Caco-2 (cell line): ENCODE results near the gene ANP32A. TPM values are rescaled to one million over a fixed set of nuclear protein-coding genes. Genes with fewer than 3 reads are reported as not detected.

Experiments used
- BruUV-seq: library from RNA; stranded (reverse); fragments of 400-500 nt; replicated peaks from 2 replicates; lab custom pipeline; 2021; lab: Mats Ljungman, UMichigan
- CTCF ChIA-PET: fragments of 300-600 bp; sonication (Branson Sonifier 250); formaldehyde crosslinking; loops from one replicate; lab custom pipeline; 2022; ENCODE audit warnings: antibody characterized with exemption; lab: Charles Lee
- POLR2A ChIA-PET: fragments of 300-600 bp; sonication (Branson Sonifier 250); formaldehyde crosslinking; loops from one replicate; lab custom pipeline; 2022; ENCODE audit warnings: antibody characterized with exemption; lab: Charles Lee
- DNase-seq, 2 experiments: peaks; one replicate each; pipeline versions ENCODE4 v3.0.0 to v3.0.0-alpha.2; 2020 to 2022
- H3K27me3 ChIP-seq: replicated peaks from 2 replicates; pipeline ENCODE4 v1.6.0; 2011; ENCODE audit warnings: low read length; ENCODE audit not compliant: control insufficient read depth, insufficient read depth
- H3K36me3 ChIP-seq: 2 replicates; pipeline ENCODE4 v1.5.1; 2011; ENCODE audit warnings: low read length; ENCODE audit not compliant: control insufficient read depth, insufficient read depth
- H3K4me1 ChIP-seq: fragments of 250-450 bp; sonication (Bioruptor Pico); 2 replicates; pipeline ENCODE4 v1.5.1; 2020; ENCODE audit warnings: mild to moderate bottlenecking
- H3K4me3 ChIP-seq: 2 replicates; pipeline ENCODE4 v1.5.1; 2011; ENCODE audit warnings: low read depth, mild to moderate bottlenecking, control low read depth, low read length
- H3K9me3 ChIP-seq: fragments of 250-450 bp; sonication (Bioruptor Pico); 2 replicates; pipeline ENCODE4 v1.5.1; 2020; ENCODE audit warnings: mild to moderate bottlenecking, moderate library complexity
- H3K27ac Mint-ChIP-seq: one replicate; pipeline ENCODE4 v1.8.0; 2022; ENCODE audit warnings: mixed read lengths; ENCODE audit not compliant: unreplicated experiment
- H3K27me3 Mint-ChIP-seq: one replicate; pipeline ENCODE4 v1.8.0; 2022; ENCODE audit warnings: mixed read lengths; ENCODE audit not compliant: insufficient read depth, unreplicated experiment
- H3K36me3 Mint-ChIP-seq: one replicate; pipeline ENCODE4 v1.8.0; 2022; ENCODE audit warnings: mild to moderate bottlenecking, mixed read lengths; ENCODE audit not compliant: insufficient read depth, unreplicated experiment
- H3K4me1 Mint-ChIP-seq: one replicate; pipeline ENCODE4 v1.8.0; 2022; ENCODE audit warnings: low read depth, mixed read lengths; ENCODE audit not compliant: unreplicated experiment
- H3K4me3 Mint-ChIP-seq: one replicate; pipeline ENCODE4 v1.8.0; 2022; ENCODE audit warnings: mild to moderate bottlenecking, moderate library complexity, mixed read lengths; ENCODE audit not compliant: unreplicated experiment
- H3K9me3 Mint-ChIP-seq: one replicate; pipeline ENCODE4 v1.8.0; 2022; ENCODE audit warnings: mixed read lengths; ENCODE audit not compliant: unreplicated experiment
- CTCF ChIP-seq, 2 experiments: fragments of 200-600 bp in 1 of 2; IDR thresholded peaks; 1 replicate in 1 of 2; 2 replicates in 1 of 2; pipeline versions ENCODE4 v1.5.1 to v1.8.0; 2011 to 2022; ENCODE audit warnings: antibody characterized with exemption in 1 of 2, control low read depth in 1 of 2, inconsistent platforms in 1 of 2, low read depth in 1 of 2, low read length in 1 of 2, mild to moderate bottlenecking in 1 of 2, moderate library complexity in 1 of 2; ENCODE audit not compliant: insufficient read depth in 1 of 2, severe bottlenecking in 1 of 2, unreplicated experiment in 1 of 2
- intact Hi-C: fragments of 100-400 bp; cut with micrococcal nuclease; formaldehyde crosslinking; loops from one replicate; pipeline ENCODE4 v1.10.0; 2022; ENCODE audit not compliant: unreplicated experiment
- total RNA-seq: library from RNA; stranded (reverse); gene quantifications from 2 replicates; pipeline ENCODE4 v1.2.3, GENCODE V29; 2022

ANP32A gene
- total RNA-seq, 1 experiment from 2014 or later = 169 TPM

- BruUV-seq = no TSS peak
- Mint-ChIP-seq H3K27me3 (peaks cover 8% of the 10 kb centered on the region), H3K9me3 (no peaks in the 10 kb centered on the region), H3K4me3 (no peak overlapping the region), H3K4me1 (no peaks in the 10 kb centered on the region), H3K36me3 (no peaks in the 10 kb centered on the region), H3K27ac (no peak overlapping the region)
- intact Hi-C loops = no loop called here
- ChIA-PET POLR2A (no interaction called here), CTCF (no interaction called here)
- no peaks in the 10 kb centered on the region for H3K9me3 ChIP-seq
- DNase-seq = no peak
- no peaks in the 10 kb centered on the region for H3K27me3 ChIP-seq
- H3K4me3 ChIP-seq = no peak overlapping the region
- H3K36me3 ChIP-seq = no peaks in the 10 kb centered on the region
- H3K4me1 ChIP-seq = no peaks in the 10 kb centered on the region
- TF ChIP-seq CTCF (IDR thresholded peaks at IDR 0.05; ENCODE audit: insufficient read depth in 1 of 2, low read depth in 1 of 2, low read length in 1 of 2, severe bottlenecking in 1 of 2, unreplicated experiment in 1 of 2) = no peak
Measured at GRCh38 chr15:68767833-68768232, 52.9 kb downstream of the ANP32A start.

GRCh38 chr15:68765602-68766368, 54.9 kb downstream of the ANP32A start:
- CTCF ChIA-PET = no interaction called here
- Histone ChIP-seq H3K27me3 (no peaks in the 10 kb centered on the region), H3K9me3 (no peaks in the 10 kb centered on the region), H3K4me3 (no peak overlapping the region), H3K36me3 (no peaks in the 10 kb centered on the region), H3K4me1 (no peaks in the 10 kb centered on the region)
- peaks cover 11% of the 10 kb centered on the region for H3K27me3 Mint-ChIP-seq
- no TSS peak for BruUV-seq
- H3K4me1 Mint-ChIP-seq = no peaks in the 10 kb centered on the region
- no peak overlapping the region for H3K27ac Mint-ChIP-seq
- no peaks in the 10 kb centered on the region for H3K9me3 Mint-ChIP-seq
- TF ChIP-seq CTCF (IDR thresholded peaks at IDR 0.05; ENCODE audit: insufficient read depth in 1 of 2, low read depth in 1 of 2, low read length in 1 of 2, severe bottlenecking in 1 of 2, unreplicated experiment in 1 of 2) = no peak
- H3K4me3 Mint-ChIP-seq = no peak overlapping the region
- H3K36me3 Mint-ChIP-seq = no peaks in the 10 kb centered on the region
- POLR2A ChIA-PET = no interaction called here
- no peak for DNase-seq
- intact Hi-C loops = no loop called here

- H3K4me1 ChIP-seq = no peaks in the 10 kb centered on the region
- H3K36me3 ChIP-seq = no peaks in the 10 kb centered on the region
- no peaks in the 10 kb centered on the region for H3K27me3 ChIP-seq
- H3K4me3 ChIP-seq = no peak overlapping the region
- no peaks in the 10 kb centered on the region for H3K9me3 ChIP-seq
- no peak for DNase-seq
- Mint-ChIP-seq H3K9me3 (no peaks in the 10 kb centered on the region), H3K27me3 (peaks cover 19% of the 10 kb centered on the region), H3K27ac (no peak overlapping the region), H3K4me1 (no peaks in the 10 kb centered on the region), H3K4me3 (no peak overlapping the region), H3K36me3 (no peaks in the 10 kb centered on the region)
- TF ChIP-seq CTCF (IDR thresholded peaks at IDR 0.05; ENCODE audit: insufficient read depth in 1 of 2, low read depth in 1 of 2, low read length in 1 of 2, severe bottlenecking in 1 of 2, unreplicated experiment in 1 of 2) = no peak
- ChIA-PET CTCF (no interaction called here), POLR2A (no interaction called here)
- intact Hi-C loops = no loop called here
- BruUV-seq = no TSS peak
Measured at GRCh38 chr15:68764090-68764489, 56.6 kb downstream of the ANP32A start.
